ENCODE results near the gene JPH4. TPM values are rescaled to one million over a fixed set of nuclear protein-coding genes. Genes with fewer than 3 reads are reported as not detected.

JPH4 gene
- total and polyA plus RNA-seq, 2 donors (not counting 3 experiments of a cell fraction or from before 2014, with no cell fraction given), result 0.06 TPM; not detected in 1

GRCh38 chr14:23604675-23605170, 26.1 kb upstream of the JPH4 start:
- Histone ChIP-seq H3K27me3 (ENCODE audit: control insufficient read depth in 2 of 2, insufficient read depth in 2 of 2, low read length in 2 of 2) (no peaks in the 10 kb centered on the region), H2AFZ (ENCODE audit: low read depth, low read length) (no peak overlapping the region), H3K9me3 (replicated peaks; ENCODE audit: control insufficient read depth, insufficient read depth, low read length) (no peaks in the 10 kb centered on the region), H3K4me3 (replicated peaks in 1 of 3; ENCODE audit: insufficient read depth in 1 of 3, low read depth in 1 of 3, low read length in 3 of 3) (no peak overlapping the region), H3K9me1 (replicated peaks; ENCODE audit: control insufficient read depth, extremely low read depth, insufficient read depth, low read length) (no peaks in the 10 kb centered on the region), H3K4me1 (ENCODE audit: control insufficient read depth, extremely low read depth, insufficient read depth, low read length) (no peaks in the 10 kb centered on the region), H3K79me2 (ENCODE audit: control insufficient read depth, insufficient read depth, low read length) (no peaks in the 10 kb centered on the region), H3K36me3 (ENCODE audit: control insufficient read depth in 2 of 2, extremely low read depth in 1 of 2, insufficient read depth in 2 of 2, low read length in 2 of 2) (no peaks in the 10 kb centered on the region), H3K9ac (replicated peaks; ENCODE audit: extremely low read depth, insufficient read depth, low read length) (no peak overlapping the region), H3K27ac (ENCODE audit: insufficient read depth, low read depth, low read length) (no peak overlapping the region), H4K20me1 (replicated peaks; ENCODE audit: control insufficient read depth, extremely low read depth, insufficient read depth, low read length) (no peaks in the 10 kb centered on the region), H3K4me2 (ENCODE audit: insufficient read depth, low read length) (no peak overlapping the region)
- no peak for DNase-seq (ENCODE audit: low read depth, low spot score)
- dilution Hi-C loops (cut with MboI; ENCODE audit: extremely low pct_ligation_motif_present, low sequenced_read_pairs), result no loop called here
- intact Hi-C loops (cut with micrococcal nuclease), result no loop called here
- FAIRE-seq, result no peak
- TF ChIP-seq MYC (IDR thresholded peaks at IDR 0.05; ENCODE audit: low read depth, low read length) (no peak), JUN (IDR thresholded peaks at IDR 0.05; ENCODE audit: borderline replicate concordance, insufficient read depth, insufficient read length, low read depth) (no peak), CTCF (IDR thresholded peaks at IDR 0.05; ENCODE audit: extremely low read depth in 1 of 2, insufficient read depth in 1 of 2, low read depth in 1 of 2, low read length in 2 of 2) (no peak)
- CTCF ChIA-PET, result interaction anchor here (4.0 kb wide), 1 partner anchor 28 kb away, joined by 20 read pairs; no protein-coding TSS in a partner anchor
- BruUV-seq (replicated peaks), result no TSS peak
- POLR2A ChIA-PET, result no interaction called here

GRCh38 chr14:23604148-23604547, 25.6 kb upstream of the JPH4 start:
- H3K9me3 ChIP-seq (replicated peaks; ENCODE audit: control insufficient read depth, insufficient read depth, low read length), result no peaks in the 10 kb centered on the region
- dilution Hi-C loops (cut with MboI; ENCODE audit: extremely low pct_ligation_motif_present, low sequenced_read_pairs) (no loop called here), intact Hi-C loops (cut with micrococcal nuclease) (no loop called here)
- ChIA-PET POLR2A (no interaction called here), CTCF (no interaction called here)
- DNase-seq (ENCODE audit: low read depth, low spot score), result no peak
- no peak overlapping the region for H3K4me3 ChIP-seq (replicated peaks in 1 of 3; ENCODE audit: insufficient read depth in 1 of 3, low read depth in 1 of 3, low read length in 3 of 3)
- H3K36me3 ChIP-seq (ENCODE audit: control insufficient read depth in 2 of 2, extremely low read depth in 1 of 2, insufficient read depth in 2 of 2, low read length in 2 of 2), result no peaks in the 10 kb centered on the region
- no peak overlapping the region for H3K27ac ChIP-seq (ENCODE audit: insufficient read depth, low read depth, low read length)
- H3K79me2 ChIP-seq (ENCODE audit: control insufficient read depth, insufficient read depth, low read length), result no peaks in the 10 kb centered on the region
- TF ChIP-seq POLR2AphosphoS5 (IDR thresholded peaks at IDR 0.05; ENCODE audit: insufficient read depth, low read depth, low read length) (no peak), FOS (IDR thresholded peaks at IDR 0.05; ENCODE audit: borderline replicate concordance, insufficient read depth, low read length) (no peak), POLR2A (IDR thresholded peaks at IDR 0.05; ENCODE audit: low read depth, low read length) (no peak), GATA2 (IDR thresholded peaks at IDR 0.05; ENCODE audit: insufficient read depth, insufficient read length, low read depth, low read length) (no peak), EZH2 (IDR thresholded peaks at IDR 0.05; ENCODE audit: borderline replicate concordance, low read depth, low read length, severe bottlenecking) (no peak), MYC (IDR thresholded peaks at IDR 0.05; ENCODE audit: low read depth, low read length) (no peak), MAX (IDR thresholded peaks at IDR 0.05; ENCODE audit: insufficient read depth, insufficient read length) (no peak), CTCF (IDR thresholded peaks at IDR 0.05; ENCODE audit: extremely low read depth in 1 of 2, insufficient read depth in 1 of 2, low read depth in 1 of 2, low read length in 2 of 2) (no peak), JUN (IDR thresholded peaks at IDR 0.05; ENCODE audit: borderline replicate concordance, insufficient read depth, insufficient read length, low read depth) (no peak)
- FAIRE-seq, result no peak
- H3K27me3 ChIP-seq (ENCODE audit: control insufficient read depth in 2 of 2, insufficient read depth in 2 of 2, low read length in 2 of 2), result no peaks in the 10 kb centered on the region
- no peak overlapping the region for H3K9ac ChIP-seq (replicated peaks; ENCODE audit: extremely low read depth, insufficient read depth, low read length)
- no peak overlapping the region for H2AFZ ChIP-seq (ENCODE audit: low read depth, low read length)
- H3K9me1 ChIP-seq (replicated peaks; ENCODE audit: control insufficient read depth, extremely low read depth, insufficient read depth, low read length), result no peaks in the 10 kb centered on the region
- no peaks in the 10 kb centered on the region for H4K20me1 ChIP-seq (replicated peaks; ENCODE audit: control insufficient read depth, extremely low read depth, insufficient read depth, low read length)
- no TSS peak for BruUV-seq (replicated peaks)
- no peak overlapping the region for H3K4me2 ChIP-seq (ENCODE audit: insufficient read depth, low read length)
- no peaks in the 10 kb centered on the region for H3K4me1 ChIP-seq (ENCODE audit: control insufficient read depth, extremely low read depth, insufficient read depth, low read length)
